Heart right ventricle (tissue), 16 donors: Measurements from ENCODE around the gene FBXW4. TPM values are rescaled to one million over a fixed set of nuclear protein-coding genes. Genes with fewer than 3 reads are reported as not detected.
A peak's percentile ranks its signal among the peaks of the same experiment; 100 is the strongest.
"Not testable (repeated sequence)": the region's sequence is repeated elsewhere in the genome, so short reads cannot be mapped to it uniquely, and the experiment has no call there.

Experiments used
- ATAC-seq, 8 donors: fragments of 200-7000 bp; cut with Tn5 transposase; one replicate each; pipeline ENCODE4 v1.9.1; 2020; ENCODE audit warnings: mild to moderate bottlenecking in 8 of 8, moderate library complexity in 8 of 8, moderate number of reproducible peaks in 1 of 8
- DNase-seq, 2 donors: peaks; one replicate each; pipeline ENCODE4 v3.0.0-alpha.2; 2020
- H3K27ac ChIP-seq, 10 donors: fragments of 200-600 bp; sonication (generic) in 2 of 10; one replicate each; pipeline versions ENCODE4 v1.5.0 to v1.8.0; 2020 to 2022; ENCODE audit warnings: mild to moderate bottlenecking in 3 of 10
- H3K27me3 ChIP-seq, 7 donors: fragments of 200-600 bp; one replicate each; pipeline ENCODE4 v1.8.0; 2021 to 2022; ENCODE audit warnings: mild to moderate bottlenecking in 2 of 7
- H3K36me3 ChIP-seq, 9 donors: fragments of 200-600 bp; sonication (generic) in 1 of 9; one replicate each; pipeline versions ENCODE4 v1.5.0 to v1.8.0; 2020 to 2022; ENCODE audit warnings: mild to moderate bottlenecking in 2 of 9
- H3K4me1 ChIP-seq, 9 donors: fragments of 200-600 bp; sonication (generic) in 1 of 9; one replicate each; pipeline versions ENCODE4 v1.5.0 to v1.8.0; 2020 to 2022; ENCODE audit warnings: mild to moderate bottlenecking in 4 of 9
- H3K4me3 ChIP-seq, 10 donors: fragments of 200-600 bp; sonication (generic) in 2 of 10; one replicate each; pipeline versions ENCODE4 v1.5.0 to v1.8.0; 2020 to 2022; ENCODE audit warnings: mild to moderate bottlenecking in 7 of 10, moderate library complexity in 2 of 10
- H3K9me3 ChIP-seq, 11 donors: fragments of 200-600 bp in 10 of 11; sonication (generic) in 2 of 11; one replicate each; pipeline versions ENCODE4 v1.5.0 to v1.8.0; 2013 to 2022; ENCODE audit warnings: mild to moderate bottlenecking in 2 of 11, control low read depth in 1 of 11, moderate library complexity in 1 of 11
- CTCF ChIP-seq, 9 donors: fragments of 200-600 bp; sonication (generic) in 2 of 9; IDR thresholded peaks; one replicate each; pipeline versions ENCODE4 v1.5.0 to v1.8.0; 2021 to 2022; ENCODE audit warnings: antibody characterized with exemption in 9 of 9, mild to moderate bottlenecking in 5 of 9, moderate library complexity in 1 of 9
- WGBS, 2 donors: extraction: QIAGEN DNeasy Blood & Tissue Kit; methylation state at CpG; one replicate each; pipeline ENCODE4 v1.1.7; 2013; ENCODE audit warnings: inconsistent platforms in 1 of 2; 5-methylcytosine and 5-hydroxymethylcytosine counted together
- intact Hi-C, 10 donors: fragments of 100-400 bp; cut with DNase I; formaldehyde crosslinking; loops; one replicate each; pipeline versions ENCODE4 v1.11.1 to v1.14.2; 2022
- polyA plus RNA-seq, 2 donors: library from polyadenylated mRNA; stranded (reverse); fragments of 200-250 nt; gene quantifications; one replicate each; pipeline ENCODE4 v1.2.3, GENCODE V29; 2013
- total RNA-seq, 10 donors: library from RNA; stranded (reverse); fragmentation: NEBNext Ultra II Directional in 3 of 10; extraction: Animal tissue kit (Norgen Biotek cat#: 25700) in 3 of 10; gene quantifications; one replicate each; pipeline versions ENCODE4 v1.2.1 to v1.2.4, GENCODE V29; 2021 to 2023
- donor health status: Arrhythmogenic right ventricular cardiomyopathy.
- donor health status: ischemic (EF 13 %, LVEDD 7.1; RV severe dilation, severe dysfunction).
- donor health status: healthy with polysubstance abuse.
- donor health status: DM: no; HTN: yes; CAD: no.
- donor health status: DM: no; HTN: no; CAD: no.
- donor health status: ischemic (EF 25% LVEDD 6.9; RV normal size, moderate dysfunction).
- donor health status: ischemic (EF 25% LVEDD 5.7; RV mildly dilated, moderate dysfunction).
- donor health status: healthy.
- donor health status: DM: yes; HTN: yes; CAD: no.
- donor health status: Ischemic cardiomyopathy.
- donor health status: ischemic (EF 35%, LVEDD 5.7; RV mildly dilated, moderate dysfunction).
- donor health status: nonischemic (EF 11% LVEDD 7.7; RV severe dilation, severe dysfunction).
- donor health status: DM: yes; HTN: yes; CAD: no.
- donor health status: PGD.
- donor health status: ischemic (EF 29% LVEDD 5.4; RV normal size, mild dysfunction).
- donor health status: nonischemic (EF 23%, LVEDD 6.1; RV moderate dilation, normal function).

FBXW4 gene
- total and polyA plus RNA-seq, 12 donors, result 31.8 to 118 (median 92.1) TPM

- ATAC-seq, result peak; percentile 51 to 85 (median 77)
- Histone ChIP-seq H3K4me1 (peaks cover 0 to 16% (median 5%) of the 10 kb centered on the region in 9 donors), H3K4me3 (no peak overlapping the region), H3K27me3 (no peaks in the 10 kb centered on the region), H3K36me3 (peaks cover 0 to 41% (median 0%) of the 10 kb centered on the region in 9 donors), H3K27ac (no peak overlapping the region), H3K9me3 (no peaks in the 10 kb centered on the region)
- TF ChIP-seq CTCF (IDR thresholded peaks at IDR 0.05), result no peak
- 52 to 58% methylated on average over 1 of the region's 1 CpG for WGBS, 2 donors
- DNase-seq, result peak; percentile 47 to 52
- intact Hi-C loops, result loop anchor here in 9 of 10 donors (5.0 to 10.0 kb wide), 6 partner anchors 173 to 473 kb away; partner anchors contain the start of genes NPM3 (in 3 of the 9) and FGF8 (in 2 of the 9)
Observed at GRCh38 chr10:101601541-101601940, 93.4 kb downstream of the FBXW4 start.

- intact Hi-C loops, result no loop called here
- DNase-seq (no peak), ATAC-seq (no peak)
- Histone ChIP-seq H3K9me3 (no peaks in the 10 kb centered on the region), H3K27ac (no peak overlapping the region), H3K4me1 (peaks cover 0 to 29% (median 18%) of the 10 kb centered on the region in 9 donors), H3K36me3 (peaks cover 0 to 14% (median 0%) of the 10 kb centered on the region in 9 donors), H3K4me3 (no peak overlapping the region), H3K27me3 (no peaks in the 10 kb centered on the region)
- 80 to 82% methylated on average over 14 of the region's 14 CpGs for WGBS, 2 donors
- TF ChIP-seq CTCF (IDR thresholded peaks at IDR 0.05), result no peak
Observed at GRCh38 chr10:101597091-101597900, 97.7 kb downstream of the FBXW4 start.

GRCh38 chr10:101595591-101596433 is 99.2 kb downstream of the FBXW4 start:
- peak; percentile 54 to 90 (median 81) for ATAC-seq
- peaks cover 0 to 17% (median 14%) of the 10 kb centered on the region in 9 donors for H3K4me1 ChIP-seq
- intact Hi-C loops, result no loop called here
- H3K27ac ChIP-seq, result peak overlapping the region in 5 of 10 donors; percentile 5 to 49 (median 34)
- no peak overlapping the region for H3K4me3 ChIP-seq
- H3K27me3 ChIP-seq, result no peaks in the 10 kb centered on the region
- TF ChIP-seq CTCF (IDR thresholded peaks at IDR 0.05), result no peak
- no peaks in the 10 kb centered on the region for H3K9me3 ChIP-seq
- 53 to 57% methylated on average over 13 of the region's 13 CpGs for WGBS, 2 donors
- peaks cover 0 to 8% (median 0%) of the 10 kb centered on the region in 9 donors for H3K36me3 ChIP-seq
- DNase-seq, result peak in 1 of 2 donors; percentile 30

GRCh38 chr10:101593331-101593730 is 101.6 kb downstream of the FBXW4 start:
- DNase-seq, H3K27ac ChIP-seq, H3K36me3 ChIP-seq, H3K4me3 ChIP-seq, H3K9me3 ChIP-seq, H3K27me3 ChIP-seq, intact Hi-C loops, ATAC-seq: not testable (repeated sequence)
- H3K4me1 ChIP-seq, result peaks cover 0 to 28% (median 21%) of the 10 kb centered on the region in 9 donors
- 79 to 88% methylated on average over 2 of the region's 2 CpGs for WGBS, 2 donors
